ENCODE measurements around the gene POC1A.

POC1A gene

DNA sequence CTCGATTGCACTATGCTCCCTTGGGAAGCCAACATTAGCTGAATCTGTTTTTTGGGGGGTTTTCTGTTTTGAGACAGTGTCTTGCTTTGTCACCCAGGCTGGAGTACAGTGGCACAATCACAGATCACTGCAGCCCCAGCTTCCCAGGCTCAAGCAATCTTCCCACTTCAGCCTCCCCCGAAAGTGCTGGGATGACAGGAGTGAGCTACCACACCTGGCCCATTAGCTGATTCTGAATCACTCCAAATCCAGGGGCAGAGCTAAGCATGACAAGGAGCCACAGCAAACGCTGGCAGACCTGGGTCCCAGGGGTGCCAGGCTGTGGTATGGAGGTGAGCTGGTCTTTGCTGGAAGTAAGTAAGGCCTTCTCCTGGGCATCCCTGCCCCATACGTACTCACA is 18.9 kb downstream of the POC1A start:
- H3K27ac ChIP-seq = no peak overlapping the region
- TF ChIP-seq, protein P1, sequence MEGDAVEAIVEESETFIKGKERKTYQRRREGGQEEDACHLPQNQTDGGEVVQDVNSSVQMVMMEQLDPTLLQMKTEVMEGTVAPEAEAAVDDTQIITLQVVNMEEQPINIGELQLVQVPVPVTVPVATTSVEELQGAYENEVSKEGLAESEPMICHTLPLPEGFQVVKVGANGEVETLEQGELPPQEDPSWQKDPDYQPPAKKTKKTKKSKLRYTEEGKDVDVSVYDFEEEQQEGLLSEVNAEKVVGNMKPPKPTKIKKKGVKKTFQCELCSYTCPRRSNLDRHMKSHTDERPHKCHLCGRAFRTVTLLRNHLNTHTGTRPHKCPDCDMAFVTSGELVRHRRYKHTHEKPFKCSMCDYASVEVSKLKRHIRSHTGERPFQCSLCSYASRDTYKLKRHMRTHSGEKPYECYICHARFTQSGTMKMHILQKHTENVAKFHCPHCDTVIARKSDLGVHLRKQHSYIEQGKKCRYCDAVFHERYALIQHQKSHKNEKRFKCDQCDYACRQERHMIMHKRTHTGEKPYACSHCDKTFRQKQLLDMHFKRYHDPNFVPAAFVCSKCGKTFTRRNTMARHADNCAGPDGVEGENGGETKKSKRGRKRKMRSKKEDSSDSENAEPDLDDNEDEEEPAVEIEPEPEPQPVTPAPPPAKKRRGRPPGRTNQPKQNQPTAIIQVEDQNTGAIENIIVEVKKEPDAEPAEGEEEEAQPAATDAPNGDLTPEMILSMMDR (conservative IDR thresholded peaks at IDR 0.05) = no peak
- TF ChIP-seq ZFX (IDR thresholded peaks at IDR 0.05) = no peak

DNA sequence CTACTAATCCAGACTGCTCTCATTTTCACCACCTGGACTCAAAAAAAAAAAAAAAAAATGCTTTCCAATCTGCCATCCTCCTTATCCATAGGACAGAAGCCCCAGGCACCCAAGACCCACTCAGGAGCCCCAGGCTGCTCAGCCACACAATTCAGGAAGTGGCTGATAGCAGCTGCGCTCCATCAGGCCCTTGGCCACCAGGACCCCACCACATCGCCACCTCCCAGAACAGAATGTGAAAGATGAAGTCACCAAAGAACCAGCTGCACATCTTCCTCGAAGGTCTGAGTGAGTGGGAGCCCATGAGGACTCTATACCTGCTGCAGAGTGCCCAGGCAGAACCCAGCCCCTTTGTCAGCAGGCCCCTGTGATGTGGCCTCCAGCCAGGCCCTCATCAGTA is 19.5 kb downstream of the POC1A start:
- TF ChIP-seq, protein P1 (conservative IDR thresholded peaks at IDR 0.05) = no peak
- no peak for TF ChIP-seq ZFX (IDR thresholded peaks at IDR 0.05)
- H3K27ac ChIP-seq = no peak overlapping the region

DNA sequence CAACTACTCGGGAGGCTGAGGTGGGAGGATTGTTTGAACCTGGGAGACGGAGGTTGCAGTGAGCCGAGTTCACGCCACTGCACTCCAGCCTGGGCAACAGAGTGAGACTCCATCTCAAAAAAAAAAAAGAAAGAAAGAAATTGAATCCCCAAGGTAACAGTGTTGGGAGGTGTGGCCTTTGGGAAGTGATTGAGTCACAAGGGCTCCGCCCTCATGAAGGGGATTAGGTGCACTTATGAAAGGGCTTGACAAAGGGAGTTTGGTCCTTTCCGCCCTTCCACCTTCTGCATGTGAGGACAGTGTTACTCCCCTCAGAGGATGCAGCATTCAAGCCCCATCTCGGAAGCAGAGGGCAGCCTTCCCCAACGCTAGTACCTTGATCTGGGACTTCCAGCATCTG is 21.3 kb downstream of the POC1A start:
- H3K27ac ChIP-seq = no peak overlapping the region
- no peak for TF ChIP-seq ZFX (IDR thresholded peaks at IDR 0.05)
- TF ChIP-seq, protein P1 (conservative IDR thresholded peaks at IDR 0.05) = no peak

DNA sequence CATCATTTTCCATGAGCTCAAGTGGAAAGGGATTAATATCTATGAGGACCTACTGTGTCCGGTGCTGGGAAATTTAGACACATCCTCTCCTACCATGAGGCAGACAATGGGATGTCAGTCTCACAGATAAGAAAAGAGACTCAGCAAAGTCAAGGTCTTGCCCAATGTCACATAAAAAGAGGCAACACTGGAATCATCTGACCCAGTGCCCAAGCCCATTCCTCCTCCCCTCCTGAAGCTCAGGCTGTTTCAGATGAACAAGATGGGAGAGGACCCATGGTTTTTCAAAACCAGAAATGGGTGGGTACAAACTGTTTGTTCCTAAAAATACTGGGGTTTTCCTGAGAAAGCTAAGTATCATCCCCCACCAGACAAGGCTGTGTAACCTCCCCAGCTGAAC is 22.2 kb downstream of the POC1A start:
- TF ChIP-seq ZFX (IDR thresholded peaks at IDR 0.05) = no peak
- TF ChIP-seq, protein P1 (conservative IDR thresholded peaks at IDR 0.05) = no peak
- no peak overlapping the region for H3K27ac ChIP-seq

DNA sequence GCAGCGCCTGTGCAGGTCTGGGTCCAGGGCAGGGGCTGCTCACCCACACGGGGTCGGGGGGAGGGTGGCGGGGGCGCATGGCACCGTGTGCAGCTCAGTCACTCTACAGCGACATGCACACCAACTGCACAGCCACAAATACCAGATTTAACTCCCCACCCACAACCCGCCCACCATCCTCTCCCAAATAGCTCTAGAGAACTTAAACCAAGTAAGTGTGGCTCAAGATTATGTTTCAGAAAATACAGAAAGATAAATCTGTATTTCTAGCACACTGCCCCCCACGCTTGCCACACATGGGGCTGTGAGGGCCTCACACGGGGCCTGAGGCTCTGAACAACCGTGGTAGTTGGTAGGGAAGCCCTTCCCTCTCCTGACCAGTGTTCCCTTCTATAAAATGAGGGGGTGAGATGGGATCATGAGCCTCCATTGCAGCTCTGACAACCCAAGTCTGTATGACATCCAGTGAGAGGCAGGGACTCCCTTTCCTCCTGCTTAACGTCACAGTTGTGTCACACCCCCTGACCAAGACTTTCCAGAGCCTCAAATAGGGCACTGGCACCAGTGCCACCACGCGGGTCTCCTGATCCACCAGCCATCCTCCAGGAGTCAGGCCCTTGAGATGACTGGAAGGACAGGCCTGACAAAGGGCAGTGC is 23.1 kb downstream of the POC1A start:
- TF ChIP-seq, protein P1 (conservative IDR thresholded peaks at IDR 0.05) = no peak
- TF ChIP-seq ZFX (IDR thresholded peaks at IDR 0.05) = no peak
- no peak overlapping the region for H3K27ac ChIP-seq

DNA sequence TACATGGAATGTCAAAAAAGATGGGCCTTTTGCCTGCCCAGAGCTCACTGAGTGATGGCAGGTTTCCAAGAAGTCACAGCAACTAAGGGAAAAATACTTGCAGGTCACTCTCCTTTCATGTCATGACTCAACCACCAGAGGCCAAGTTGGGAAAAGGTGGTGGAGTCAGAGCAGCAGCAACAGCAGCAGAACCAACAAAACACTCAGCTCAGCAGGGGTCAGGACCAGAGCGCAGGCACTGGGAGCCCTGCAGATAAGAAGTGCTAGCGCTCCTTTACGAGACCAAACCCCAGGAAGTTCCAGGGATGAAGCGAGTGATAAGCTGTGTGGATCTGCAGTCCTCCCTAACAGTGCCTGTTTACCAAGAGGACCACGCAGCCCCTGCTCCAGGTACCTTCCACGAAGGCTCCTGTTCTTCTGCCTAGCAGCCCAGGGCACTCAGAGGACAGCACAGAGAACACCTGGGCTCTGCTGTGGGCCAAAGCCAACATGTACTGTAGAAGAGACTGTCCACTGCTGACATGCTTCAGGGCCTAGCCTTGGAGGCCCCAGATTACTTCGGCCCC is 26.0 kb downstream of the POC1A start:
- TF ChIP-seq, protein P1 (conservative IDR thresholded peaks at IDR 0.05) = no peak
- no peak for TF ChIP-seq ZFX (IDR thresholded peaks at IDR 0.05)
- H3K27ac ChIP-seq = peak overlapping the region; percentile 39

DNA sequence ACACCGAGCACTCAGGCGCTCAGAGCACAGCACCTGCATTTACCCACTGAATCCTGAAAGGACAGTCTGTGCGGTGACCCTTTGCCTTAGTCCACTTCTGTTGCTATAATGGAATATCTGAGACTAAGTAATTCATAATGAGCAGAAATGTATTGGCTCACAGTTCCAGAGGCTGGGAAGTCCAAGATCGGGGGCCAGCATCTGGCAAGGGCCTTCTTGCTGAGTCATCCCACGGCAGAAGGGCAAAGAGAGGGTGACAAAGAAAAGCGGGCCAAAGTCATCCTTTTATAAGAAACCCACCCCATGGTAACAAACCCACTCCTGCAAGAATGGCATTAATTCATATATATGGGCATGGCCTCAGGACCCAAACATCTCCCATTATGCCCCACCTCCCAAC is 27.7 kb downstream of the POC1A start:
- H3K27ac ChIP-seq = no peak overlapping the region
- TF ChIP-seq ZFX (IDR thresholded peaks at IDR 0.05) = no peak
- TF ChIP-seq, protein P1 (conservative IDR thresholded peaks at IDR 0.05) = no peak

All from C4-2B (cell line).